ENCODE data around the gene HMCN1. TPM values are rescaled to one million over a fixed set of nuclear protein-coding genes. Genes with fewer than 3 reads are reported as not detected.
"Not testable (repeated sequence)": the region's sequence is repeated elsewhere in the genome, so short reads cannot be mapped to it uniquely, and the experiment has no call there.

HMCN1 gene
- total RNA-seq, 2 experiments from 2014 or later = under 0.01 TPM; not detected in 1

DNA sequence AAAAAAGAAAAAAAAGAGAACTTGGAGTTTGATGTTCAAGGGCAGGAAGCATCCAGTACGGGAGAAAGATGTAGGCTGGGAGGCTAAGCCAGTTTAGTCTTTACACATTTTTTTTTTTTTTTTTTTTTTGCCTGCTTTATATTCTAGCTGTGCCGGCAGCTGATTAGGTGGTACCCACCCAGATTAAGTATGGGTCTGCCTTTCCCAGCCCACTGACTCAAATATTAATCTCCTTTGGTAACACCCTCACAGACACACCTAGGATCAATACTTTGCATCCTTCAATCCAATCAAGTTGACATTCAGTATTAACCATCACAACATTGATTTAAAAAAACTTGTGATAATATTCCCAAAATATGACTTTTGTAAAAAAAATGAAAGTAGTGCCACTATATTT, 60.3 kb downstream of the HMCN1 start:
- POLR2A ChIA-PET = interaction anchor here (0.6 kb wide), 1 partner anchor 316 kb away, joined by 3 read pairs; no protein-coding TSS in a partner anchor
- not testable (repeated sequence) for H3K9me3 Mint-ChIP-seq; H3K4me3 Mint-ChIP-seq; H3K4me1 Mint-ChIP-seq; DNase-seq; H3K27ac Mint-ChIP-seq; H3K36me3 Mint-ChIP-seq (ENCODE audit: low read depth); H3K27me3 Mint-ChIP-seq
- CTCF ChIA-PET = interaction anchor here (0.7 kb wide), 1 partner anchor 770 kb away, joined by 3 read pairs; no protein-coding TSS in a partner anchor

- H3K9me3 Mint-ChIP-seq = peaks cover 10% of the 10 kb centered on the region
- H3K4me3 Mint-ChIP-seq = no peak overlapping the region
- no peak overlapping the region for H3K27ac Mint-ChIP-seq
- no peaks in the 10 kb centered on the region for H3K36me3 Mint-ChIP-seq (ENCODE audit: low read depth)
- no peak for DNase-seq
- ChIA-PET CTCF (no interaction called here), POLR2A (no interaction called here)
- no peaks in the 10 kb centered on the region for H3K27me3 Mint-ChIP-seq
- no peaks in the 10 kb centered on the region for H3K4me1 Mint-ChIP-seq
Measured at GRCh38 chr1:185795181-185795580, 61.0 kb downstream of the HMCN1 start.

DNA sequence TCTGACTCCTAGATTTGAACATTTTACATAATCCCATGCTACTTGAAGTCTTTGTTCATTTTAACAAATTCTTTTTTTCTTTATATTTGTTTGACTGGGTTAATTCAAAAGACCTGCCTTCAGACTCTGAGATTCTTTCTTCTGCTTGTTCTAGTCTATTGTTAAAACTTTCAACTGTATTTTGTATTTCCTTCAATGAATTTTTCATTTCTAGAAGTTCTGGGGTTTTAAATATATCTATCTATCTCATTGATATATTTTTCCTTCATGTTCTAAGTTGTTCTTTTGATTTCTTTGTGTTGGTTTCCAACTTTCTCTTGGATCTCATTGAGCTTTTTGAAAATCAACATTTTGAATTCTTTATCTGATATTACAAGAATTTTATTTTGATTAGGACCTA, 64.3 kb downstream of the HMCN1 start:
- Mint-ChIP-seq H3K36me3 (ENCODE audit: low read depth) (no peaks in the 10 kb centered on the region), H3K4me3 (no peak overlapping the region), H3K27ac (no peak overlapping the region), H3K4me1 (no peaks in the 10 kb centered on the region), H3K27me3 (peaks cover 2% of the 10 kb centered on the region), H3K9me3 (peaks cover 10% of the 10 kb centered on the region)
- POLR2A ChIA-PET = no interaction called here
- CTCF ChIA-PET = no interaction called here
- no peak for DNase-seq

DNA sequence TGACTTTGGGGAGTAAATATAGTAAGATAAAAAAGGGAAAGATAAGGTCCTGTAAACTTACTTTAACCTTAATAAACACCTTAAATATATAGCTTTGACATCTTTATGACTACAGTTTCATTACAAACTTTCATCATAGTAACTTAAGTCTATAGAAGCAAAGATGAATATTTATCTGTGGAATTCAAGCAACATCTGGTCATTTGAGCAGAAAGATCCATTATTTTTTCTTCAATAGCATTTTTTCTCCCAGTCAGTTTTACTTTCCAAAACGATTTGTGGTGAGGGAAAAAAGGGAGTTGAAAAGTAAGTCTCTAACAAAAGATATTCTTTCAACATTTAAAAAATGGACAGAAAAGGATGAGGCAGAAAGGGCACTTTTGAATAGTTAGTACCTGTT, 69.0 kb downstream of the HMCN1 start:
- Mint-ChIP-seq H3K27ac (no peak overlapping the region), H3K4me3 (no peak overlapping the region), H3K27me3 (peaks cover 7% of the 10 kb centered on the region), H3K9me3 (peaks cover 4% of the 10 kb centered on the region), H3K36me3 (ENCODE audit: low read depth) (no peaks in the 10 kb centered on the region), H3K4me1 (no peaks in the 10 kb centered on the region)
- no peak for DNase-seq
- ChIA-PET CTCF (no interaction called here), POLR2A (interaction anchor here (1.4 kb wide), 1 partner anchor 20 kb away, joined by 4 read pairs; no protein-coding TSS in a partner anchor)

DNA sequence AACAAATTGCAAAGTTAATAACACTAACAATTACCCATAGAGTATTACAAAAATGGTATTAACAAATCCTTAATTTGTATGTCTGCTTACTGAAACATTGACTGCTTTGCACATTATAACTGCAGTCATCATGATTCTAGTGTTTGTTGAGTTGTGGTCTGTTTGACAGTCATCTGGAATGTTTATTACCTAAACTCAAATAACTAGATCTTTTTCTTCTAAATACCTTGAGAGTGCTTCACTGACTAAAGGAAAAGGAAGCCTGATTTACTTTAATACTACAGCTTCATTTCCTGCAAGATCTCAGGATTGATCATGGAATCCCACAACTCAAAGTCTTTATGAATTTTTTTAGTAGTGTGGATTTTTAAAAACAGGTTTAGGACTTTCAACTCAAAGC, 70.0 kb downstream of the HMCN1 start:
- H3K4me1 Mint-ChIP-seq = no peaks in the 10 kb centered on the region
- POLR2A ChIA-PET = no interaction called here
- H3K36me3 Mint-ChIP-seq (ENCODE audit: low read depth) = no peaks in the 10 kb centered on the region
- H3K27ac Mint-ChIP-seq = no peak overlapping the region
- DNase-seq = no peak
- peaks cover 7% of the 10 kb centered on the region for H3K27me3 Mint-ChIP-seq
- no peak overlapping the region for H3K4me3 Mint-ChIP-seq
- H3K9me3 Mint-ChIP-seq = no peaks in the 10 kb centered on the region
- CTCF ChIA-PET = no interaction called here

GRCh38 chr1:185804608-185805007, 70.4 kb downstream of the HMCN1 start:
- H3K4me3 Mint-ChIP-seq = no peak overlapping the region
- H3K27ac Mint-ChIP-seq = no peak overlapping the region
- no peaks in the 10 kb centered on the region for H3K4me1 Mint-ChIP-seq
- no peak for DNase-seq
- H3K36me3 Mint-ChIP-seq (ENCODE audit: low read depth) = no peaks in the 10 kb centered on the region
- peaks cover 7% of the 10 kb centered on the region for H3K27me3 Mint-ChIP-seq
- CTCF ChIA-PET = no interaction called here
- H3K9me3 Mint-ChIP-seq = no peaks in the 10 kb centered on the region
- POLR2A ChIA-PET = no interaction called here

GRCh38 chr1:185807275-185807674, 73.1 kb downstream of the HMCN1 start:
- Mint-ChIP-seq H3K27ac (no peak overlapping the region), H3K9me3 (no peaks in the 10 kb centered on the region), H3K27me3 (peaks cover 9% of the 10 kb centered on the region), H3K36me3 (ENCODE audit: low read depth) (no peaks in the 10 kb centered on the region), H3K4me1 (no peaks in the 10 kb centered on the region), H3K4me3 (no peak overlapping the region)
- POLR2A ChIA-PET = no interaction called here
- CTCF ChIA-PET = no interaction called here
- DNase-seq = no peak

GRCh38 chr1:185808631-185809030, 74.4 kb downstream of the HMCN1 start:
- Mint-ChIP-seq H3K4me3 (no peak overlapping the region), H3K27me3 (peaks cover 6% of the 10 kb centered on the region), H3K9me3 (no peaks in the 10 kb centered on the region), H3K4me1 (no peaks in the 10 kb centered on the region), H3K27ac (no peak overlapping the region), H3K36me3 (ENCODE audit: low read depth) (no peaks in the 10 kb centered on the region)
- ChIA-PET CTCF (no interaction called here), POLR2A (no interaction called here)
- no peak for DNase-seq

GRCh38 chr1:185811073-185811709, 77.0 kb downstream of the HMCN1 start:
- Mint-ChIP-seq H3K36me3 (ENCODE audit: low read depth) (no peaks in the 10 kb centered on the region), H3K4me3 (no peak overlapping the region), H3K27me3 (peaks cover 1% of the 10 kb centered on the region), H3K4me1 (no peaks in the 10 kb centered on the region), H3K27ac (no peak overlapping the region), H3K9me3 (no peaks in the 10 kb centered on the region)
- POLR2A ChIA-PET = no interaction called here
- no peak for DNase-seq
- CTCF ChIA-PET = no interaction called here

- Mint-ChIP-seq H3K4me3 (no peak overlapping the region), H3K9me3 (no peaks in the 10 kb centered on the region), H3K4me1 (no peaks in the 10 kb centered on the region), H3K36me3 (ENCODE audit: low read depth) (no peaks in the 10 kb centered on the region), H3K27me3 (peaks cover 4% of the 10 kb centered on the region), H3K27ac (no peak overlapping the region)
- ChIA-PET POLR2A (no interaction called here), CTCF (no interaction called here)
- DNase-seq = no peak
Measured at GRCh38 chr1:185812934-185813333, 78.7 kb downstream of the HMCN1 start.

DNA sequence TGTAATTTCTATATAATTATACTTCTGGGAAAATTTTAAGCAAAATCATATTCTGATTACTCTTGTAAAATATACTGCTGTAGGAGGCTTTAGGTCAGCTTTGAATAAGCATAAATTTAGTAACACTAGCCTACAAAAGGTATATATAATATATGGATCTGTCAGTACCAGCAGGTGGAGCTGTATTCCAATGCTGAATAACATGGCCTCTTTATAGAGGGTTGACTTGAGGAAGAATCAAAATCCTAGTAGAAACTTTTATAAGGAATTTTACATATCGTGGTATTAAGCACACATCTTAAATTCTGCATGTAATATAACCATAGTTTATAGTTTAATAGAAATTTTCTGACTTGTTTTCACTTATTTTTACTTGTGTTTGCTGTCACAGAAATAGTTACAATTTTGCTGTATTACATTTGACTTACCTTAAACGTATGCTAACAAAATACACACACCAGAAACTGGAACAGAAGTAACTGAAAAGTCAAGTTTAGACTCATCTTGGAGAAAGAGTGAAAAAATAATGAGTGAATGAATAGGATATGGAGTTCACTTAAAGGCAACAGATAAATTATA, 79.3 kb downstream of the HMCN1 start:
- Mint-ChIP-seq H3K4me1 (no peaks in the 10 kb centered on the region), H3K9me3 (no peaks in the 10 kb centered on the region), H3K27me3 (peaks cover 4% of the 10 kb centered on the region), H3K4me3 (no peak overlapping the region), H3K27ac (no peak overlapping the region), H3K36me3 (ENCODE audit: low read depth) (no peaks in the 10 kb centered on the region)
- ChIA-PET POLR2A (no interaction called here), CTCF (no interaction called here)
- DNase-seq = no peak

GRCh38 chr1:185816460-185816859, 82.3 kb downstream of the HMCN1 start:
- Mint-ChIP-seq H3K27ac (no peak overlapping the region), H3K4me1 (no peaks in the 10 kb centered on the region)
- CTCF ChIA-PET = no interaction called here

DNA sequence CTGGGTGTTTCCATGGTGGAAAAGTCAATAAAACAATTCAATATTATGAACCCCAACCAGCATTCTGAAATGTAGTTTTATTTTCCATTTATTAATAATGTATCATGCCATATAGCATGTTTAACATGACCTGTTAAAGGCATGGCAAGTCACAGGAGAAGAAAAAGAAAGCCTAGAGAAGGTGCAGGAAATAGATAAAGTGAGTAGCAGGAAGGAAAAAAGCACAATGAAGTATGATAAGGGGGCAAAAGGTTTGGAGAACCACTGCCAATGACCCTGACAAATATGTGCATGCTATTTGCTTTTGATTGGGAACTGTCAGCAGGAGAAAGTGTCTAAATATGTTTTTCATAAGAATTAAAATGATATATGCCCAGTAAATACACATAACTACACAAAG, 85.6 kb downstream of the HMCN1 start:
- POLR2A ChIA-PET = no interaction called here
- CTCF ChIA-PET = no interaction called here
- no peak overlapping the region for H3K27ac Mint-ChIP-seq

More at GRCh38 chr1:185816460-185816859, 82.3 kb downstream of the HMCN1 start:
- peaks cover 2% of the 10 kb centered on the region for H3K27me3 Mint-ChIP-seq
- DNase-seq = no peak
- H3K36me3 Mint-ChIP-seq (ENCODE audit: low read depth) = no peaks in the 10 kb centered on the region
- POLR2A ChIA-PET = no interaction called here
- H3K4me3 Mint-ChIP-seq = no peak overlapping the region
- no peaks in the 10 kb centered on the region for H3K9me3 Mint-ChIP-seq

DNA sequence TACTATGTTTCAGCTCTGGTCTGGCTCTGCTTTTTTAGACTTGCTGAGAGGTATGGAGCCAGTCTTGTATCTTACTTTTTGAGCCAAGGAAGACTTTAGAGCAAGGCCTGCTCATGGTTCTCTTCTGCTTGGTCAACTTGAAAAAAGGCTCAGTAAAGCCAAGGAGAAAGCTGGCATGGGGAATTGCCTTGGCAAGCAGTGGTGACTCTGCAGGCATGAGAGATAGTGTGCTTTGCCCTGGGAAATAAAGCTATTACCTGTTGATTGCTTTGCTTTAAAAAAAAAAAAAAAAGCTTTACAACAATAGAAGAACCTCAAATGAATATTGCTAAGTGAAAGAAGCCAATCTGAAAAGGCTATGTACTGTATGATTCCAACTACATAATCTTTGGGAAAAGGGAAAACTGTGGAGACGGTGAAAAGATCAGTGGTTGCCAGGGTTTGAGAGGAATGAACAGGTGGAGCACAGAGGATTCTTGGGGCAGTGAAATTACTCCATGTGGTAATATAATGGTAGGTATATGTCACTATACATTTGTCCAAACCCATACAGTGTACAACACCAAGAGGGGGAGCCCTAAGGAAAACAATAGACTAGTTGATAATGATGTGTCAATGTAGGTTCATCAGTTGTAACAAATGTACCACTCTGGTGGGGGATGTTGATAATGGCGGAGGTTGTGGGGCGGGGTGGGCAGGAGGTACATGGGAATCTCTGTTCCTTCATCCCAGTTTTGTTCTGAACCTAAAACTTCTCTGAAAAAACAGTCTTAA, 87.6 kb downstream of the HMCN1 start:
- no peaks in the 10 kb centered on the region for H3K36me3 Mint-ChIP-seq (ENCODE audit: low read depth)
- ChIA-PET POLR2A (no interaction called here), CTCF (no interaction called here)
- no peaks in the 10 kb centered on the region for H3K4me1 Mint-ChIP-seq
- H3K27me3 Mint-ChIP-seq = peaks cover 4% of the 10 kb centered on the region
- H3K4me3 Mint-ChIP-seq = no peak overlapping the region
- no peaks in the 10 kb centered on the region for H3K9me3 Mint-ChIP-seq
- no peak for DNase-seq
- no peak overlapping the region for H3K27ac Mint-ChIP-seq

More for the DNA sequence above, 85.6 kb downstream of the HMCN1 start:
- Mint-ChIP-seq H3K4me1 (no peaks in the 10 kb centered on the region), H3K4me3 (no peak overlapping the region), H3K9me3 (no peaks in the 10 kb centered on the region), H3K27me3 (peaks cover 4% of the 10 kb centered on the region), H3K36me3 (ENCODE audit: low read depth) (no peaks in the 10 kb centered on the region)
- DNase-seq = no peak
